Esophagus muscularis mucosa (tissue), 4 donors: Measurements from ENCODE around the gene ZNF341. TPM values are rescaled to one million over a fixed set of nuclear protein-coding genes. Genes with fewer than 3 reads are reported as not detected.

Experiments used
- DNase-seq: peaks from one replicate; pipeline ENCODE4 v3.0.0-alpha.2; 2017; ENCODE audit errors: extremely low spot score
- H3K27ac ChIP-seq, 4 donors: fragments of 200-600 bp; sonication (generic); replicated peaks in 1 of 4; 1 replicate in 3 of 4; 2 replicates in 1 of 4; pipeline ENCODE4 v1.5.1; 2016 to 2019; ENCODE audit warnings: mild to moderate bottlenecking in 1 of 4
- H3K27me3 ChIP-seq, 4 donors: fragments of 200-600 bp; sonication (generic); one replicate each; pipeline versions ENCODE4 v1.5.1 to v1.6.0; 2016 to 2019
- H3K36me3 ChIP-seq, 4 donors: fragments of 200-600 bp; sonication (generic); one replicate each; pipeline ENCODE4 v1.5.1; 2016 to 2019
- H3K4me1 ChIP-seq, 4 donors: fragments of 200-600 bp; sonication (generic); one replicate each; pipeline ENCODE4 v1.5.1; 2016 to 2019
- H3K4me3 ChIP-seq, 4 donors: fragments of 200-600 bp; sonication (generic); 1 replicate in 2 of 4; 2 replicates in 2 of 4; pipeline ENCODE4 v1.5.1; 2016 to 2019; ENCODE audit warnings: mild to moderate bottlenecking in 4 of 4, moderate library complexity in 1 of 4
- H3K9me3 ChIP-seq, 4 donors: fragments of 200-600 bp; sonication (generic); 1 replicate in 3 of 4; 2 replicates in 1 of 4; pipeline ENCODE4 v1.5.1; 2016 to 2019
- EP300 ChIP-seq: sonication (generic); formaldehyde crosslinking; IDR thresholded peaks from one replicate; pipeline ENCODE4 v1.6.1; 2017; ENCODE audit warnings: antibody characterized with exemption
- POLR2A ChIP-seq: fragments of 450-650 bp; IDR thresholded peaks from one replicate; pipeline ENCODE4 v1.6.1; 2017; ENCODE audit warnings: antibody characterized with exemption, moderate library complexity, mild to moderate bottlenecking, low read depth
- POLR2AphosphoS5 ChIP-seq, 2 donors: sonication (generic); formaldehyde crosslinking; IDR thresholded peaks; one replicate each; pipeline ENCODE4 v1.6.1; 2017; ENCODE audit warnings: antibody characterized with exemption in 2 of 2
- WGBS: methylation state at CpG from one replicate; pipeline ENCODE4 v1.1.5; 2018; 5-methylcytosine and 5-hydroxymethylcytosine counted together
- intact Hi-C: fragments of 100-400 bp; cut with DNase I; formaldehyde crosslinking; loops from one replicate; pipeline ENCODE4 v1.15.1; 2023
- total RNA-seq, 4 donors: library from RNA; depleted of rRNA; stranded (reverse); fragments of >200 nt; gene quantifications; one replicate each; pipeline versions ENCODE4 v1.1.0 to v1.2.1, GENCODE V29; 2016
- TF ChIP-seq, protein P1 (sequence below), 3 experiments: fragments of 200-600 bp in 2 of 3; fragments of 450-650 bp in 1 of 3; sonication (generic) in 2 of 3; IDR thresholded peaks; one replicate each; pipeline ENCODE4 v1.5.1; 2017 to 2019; ENCODE audit warnings: antibody characterized with exemption in 3 of 3, mild to moderate bottlenecking in 2 of 3, moderate library complexity in 1 of 3

The ZNF341 gene
- total RNA-seq, 4 donors from 2014 or later = 1.7 to 4.2 (median 3.4) TPM

GRCh38 chr20:33772439-33772838, 40.6 kb downstream of the ZNF341 start:
- no peaks in the 10 kb centered on the region for H3K4me1 ChIP-seq
- no peak for DNase-seq
- H3K4me3 ChIP-seq = no peak overlapping the region
- H3K27ac ChIP-seq = no peak overlapping the region
- peaks cover 0 to 35% (median 20%) of the 10 kb centered on the region in 4 donors for H3K36me3 ChIP-seq
- intact Hi-C loops = no loop called here
- H3K9me3 ChIP-seq = no peaks in the 10 kb centered on the region
- no peak for TF ChIP-seq POLR2A
- 95% methylated on average over 3 of the region's 3 CpGs for WGBS
- H3K27me3 ChIP-seq = no peaks in the 10 kb centered on the region

DNA sequence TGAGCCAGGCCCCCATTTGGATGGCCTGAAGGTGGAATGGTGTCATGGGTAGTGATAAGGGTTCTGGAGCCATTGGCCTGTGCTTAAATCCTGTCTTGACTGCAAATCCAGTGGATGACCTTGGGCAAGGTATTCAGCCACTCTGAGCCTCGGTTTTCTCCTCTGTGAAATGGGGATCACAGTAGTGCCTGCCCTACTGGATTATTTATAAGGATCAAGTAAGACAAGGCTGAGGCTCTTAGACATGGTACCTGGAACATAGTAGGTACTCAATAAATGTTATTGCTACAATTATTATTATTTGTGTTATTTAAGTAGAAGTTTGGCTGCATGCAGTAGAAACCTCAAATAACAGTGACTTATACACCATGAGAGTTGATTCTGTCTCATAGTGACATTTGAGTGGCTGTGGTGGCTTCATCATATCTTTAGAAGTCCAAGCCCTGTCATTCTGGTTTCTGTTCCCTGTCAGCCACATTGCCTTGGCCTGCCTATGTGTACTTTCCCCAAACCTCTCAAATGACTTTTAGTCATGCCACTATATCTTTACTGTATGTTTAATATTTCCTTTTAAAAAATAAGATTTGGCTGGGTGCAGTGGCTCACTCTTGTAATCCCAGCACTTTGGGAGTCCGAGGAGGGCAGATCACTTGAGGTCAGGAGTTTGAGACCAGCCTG, 41.8 kb downstream of the ZNF341 start:
- 83% methylated on average over 1 of the region's 2 CpGs for WGBS
- Histone ChIP-seq H3K36me3 (peaks cover 0 to 25% (median 14%) of the 10 kb centered on the region in 4 donors), H3K4me1 (no peaks in the 10 kb centered on the region), H3K4me3 (no peak overlapping the region), H3K9me3 (no peaks in the 10 kb centered on the region), H3K27ac (no peak overlapping the region), H3K27me3 (no peaks in the 10 kb centered on the region)
- DNase-seq = no peak
- intact Hi-C loops = no loop called here
- TF ChIP-seq POLR2AphosphoS5 (IDR thresholded peaks at IDR 0.05) (no peak), POLR2A (no peak), EP300 (no peak)
- TF ChIP-seq, protein P1, sequence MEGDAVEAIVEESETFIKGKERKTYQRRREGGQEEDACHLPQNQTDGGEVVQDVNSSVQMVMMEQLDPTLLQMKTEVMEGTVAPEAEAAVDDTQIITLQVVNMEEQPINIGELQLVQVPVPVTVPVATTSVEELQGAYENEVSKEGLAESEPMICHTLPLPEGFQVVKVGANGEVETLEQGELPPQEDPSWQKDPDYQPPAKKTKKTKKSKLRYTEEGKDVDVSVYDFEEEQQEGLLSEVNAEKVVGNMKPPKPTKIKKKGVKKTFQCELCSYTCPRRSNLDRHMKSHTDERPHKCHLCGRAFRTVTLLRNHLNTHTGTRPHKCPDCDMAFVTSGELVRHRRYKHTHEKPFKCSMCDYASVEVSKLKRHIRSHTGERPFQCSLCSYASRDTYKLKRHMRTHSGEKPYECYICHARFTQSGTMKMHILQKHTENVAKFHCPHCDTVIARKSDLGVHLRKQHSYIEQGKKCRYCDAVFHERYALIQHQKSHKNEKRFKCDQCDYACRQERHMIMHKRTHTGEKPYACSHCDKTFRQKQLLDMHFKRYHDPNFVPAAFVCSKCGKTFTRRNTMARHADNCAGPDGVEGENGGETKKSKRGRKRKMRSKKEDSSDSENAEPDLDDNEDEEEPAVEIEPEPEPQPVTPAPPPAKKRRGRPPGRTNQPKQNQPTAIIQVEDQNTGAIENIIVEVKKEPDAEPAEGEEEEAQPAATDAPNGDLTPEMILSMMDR (IDR thresholded peaks at IDR 0.05) = no peak

DNA sequence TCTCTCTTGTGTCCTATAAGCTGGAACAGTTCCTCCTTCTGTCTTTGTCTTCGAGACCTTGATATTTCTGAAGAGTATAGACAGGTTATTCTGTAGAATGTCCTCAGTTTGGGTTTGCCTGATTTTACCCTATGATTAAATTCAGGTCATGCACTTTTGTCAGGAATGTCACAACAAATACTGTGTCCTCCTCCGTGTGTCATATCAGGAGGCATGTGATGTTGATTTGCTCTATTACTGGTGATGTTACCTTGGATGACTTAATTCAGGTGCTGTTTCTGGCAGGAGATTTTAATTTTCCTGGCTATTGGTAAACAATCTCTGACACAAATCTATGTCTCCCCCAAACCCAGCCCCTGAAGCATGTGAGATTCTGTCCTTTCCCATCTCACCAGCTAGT, 46.0 kb downstream of the ZNF341 start:
- no peak for DNase-seq
- no peaks in the 10 kb centered on the region for H3K27me3 ChIP-seq
- peaks cover 0 to 29% (median 16%) of the 10 kb centered on the region in 4 donors for H3K36me3 ChIP-seq
- TF ChIP-seq POLR2A (no peak), POLR2AphosphoS5 (IDR thresholded peaks at IDR 0.05) (no peak), EP300 (no peak)
- TF ChIP-seq, protein P1 (IDR thresholded peaks at IDR 0.05) = no peak
- WGBS = 79% methylated on average over 2 of the region's 2 CpGs
- intact Hi-C loops = no loop called here
- H3K27ac ChIP-seq = no peak overlapping the region
- H3K4me3 ChIP-seq = no peak overlapping the region
- no peaks in the 10 kb centered on the region for H3K4me1 ChIP-seq
- no peaks in the 10 kb centered on the region for H3K9me3 ChIP-seq

DNA sequence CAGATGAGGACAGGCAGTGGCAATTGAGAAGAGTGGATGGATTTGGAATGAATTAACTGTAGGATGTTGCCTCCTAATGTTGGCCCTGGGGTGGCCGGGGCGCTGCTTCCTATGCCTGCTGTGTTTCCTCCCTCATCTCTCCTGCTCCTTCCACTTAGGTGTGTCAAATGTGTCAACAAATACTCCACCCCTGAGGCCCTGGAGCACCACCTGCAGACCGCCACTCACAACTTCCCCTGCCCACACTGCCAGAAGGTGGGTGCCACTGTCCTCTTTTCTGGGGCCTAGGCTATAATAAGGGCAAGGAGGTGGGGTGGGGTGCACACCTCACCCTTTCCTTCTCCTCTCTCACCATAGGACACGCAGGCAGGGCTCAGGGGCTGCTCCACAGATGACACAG, 49.3 kb downstream of the ZNF341 start:
- no peaks in the 10 kb centered on the region for H3K9me3 ChIP-seq
- H3K36me3 ChIP-seq = peaks cover 0 to 29% (median 16%) of the 10 kb centered on the region in 4 donors
- WGBS = 76% methylated on average over 4 of the region's 4 CpGs
- no peak for DNase-seq
- H3K27ac ChIP-seq = no peak overlapping the region
- TF ChIP-seq POLR2AphosphoS5 (IDR thresholded peaks at IDR 0.05) (no peak), POLR2A (no peak), EP300 (no peak)
- TF ChIP-seq, protein P1 (IDR thresholded peaks at IDR 0.05) = no peak
- H3K4me3 ChIP-seq = no peak overlapping the region
- intact Hi-C loops = no loop called here
- no peaks in the 10 kb centered on the region for H3K27me3 ChIP-seq
- H3K4me1 ChIP-seq = no peaks in the 10 kb centered on the region

DNA sequence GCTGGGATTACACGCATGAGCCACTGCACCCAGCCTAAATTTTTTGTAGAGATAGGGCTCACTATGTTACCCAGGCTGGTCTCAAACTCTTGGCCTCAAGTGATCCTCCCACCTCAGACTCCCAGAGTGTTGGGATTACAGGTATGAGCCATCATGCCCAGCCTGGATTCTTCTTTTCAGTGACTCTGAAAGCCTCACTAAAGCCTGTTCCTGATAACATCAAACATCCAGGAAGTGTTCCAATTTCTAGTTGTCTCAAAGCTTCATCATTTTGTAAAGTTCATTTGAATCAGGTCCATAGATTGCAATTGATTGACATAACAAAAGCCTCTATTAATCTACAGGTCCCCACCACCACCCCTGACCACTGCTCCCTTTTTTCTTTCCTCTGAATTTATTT, 50.1 kb downstream of the ZNF341 start:
- Histone ChIP-seq H3K4me1 (no peaks in the 10 kb centered on the region), H3K9me3 (no peaks in the 10 kb centered on the region), H3K4me3 (no peak overlapping the region), H3K27me3 (no peaks in the 10 kb centered on the region), H3K27ac (no peak overlapping the region), H3K36me3 (peaks cover 0 to 29% (median 16%) of the 10 kb centered on the region in 4 donors)
- WGBS = 100% methylated on average over 1 of the region's 1 CpG
- no peak for TF ChIP-seq POLR2A
- TF ChIP-seq, protein P1 (IDR thresholded peaks at IDR 0.05) = no peak
- TF ChIP-seq POLR2AphosphoS5 (IDR thresholded peaks at IDR 0.05) = no peak
- TF ChIP-seq EP300 = no peak
- DNase-seq = no peak
- intact Hi-C loops = no loop called here
